Activated CD4-positive, alpha-beta T cell treated with anti-CD3 and anti-CD28 coated beads, Interleukin-2, amount 10 ng/mL, durations not matched to agents 24 days and 14 days (primary cell): ENCODE results near the gene SFPQ. TPM values are rescaled to one million over a fixed set of nuclear protein-coding genes. Genes with fewer than 3 reads are reported as not detected.

Experiments
- DNase-seq: peaks from one replicate; pipeline ENCODE4 v3.0.0; 2022
- H3K27ac Mint-ChIP-seq: one replicate; pipeline ENCODE4 v1.8.0; 2022; ENCODE audit warnings: mild to moderate bottlenecking, mixed read lengths
- H3K27me3 Mint-ChIP-seq: one replicate; pipeline ENCODE4 v1.8.0; 2022; ENCODE audit warnings: mixed read lengths
- H3K36me3 Mint-ChIP-seq: one replicate; pipeline ENCODE4 v1.8.0; 2022; ENCODE audit warnings: low read depth, mild to moderate bottlenecking, mixed read lengths
- H3K4me1 Mint-ChIP-seq: one replicate; pipeline ENCODE4 v1.8.0; 2021; ENCODE audit warnings: mixed read lengths
- H3K4me3 Mint-ChIP-seq: one replicate; pipeline ENCODE4 v1.8.0; 2022; ENCODE audit warnings: mild to moderate bottlenecking, moderate library complexity, mixed read lengths
- H3K9me3 Mint-ChIP-seq: one replicate; pipeline ENCODE4 v1.8.0; 2021; ENCODE audit warnings: mixed read lengths
- intact Hi-C: fragments of 100-400 bp; cut with micrococcal nuclease; formaldehyde crosslinking; loops from one replicate; pipeline ENCODE4 v1.15.1; 2023
- total RNA-seq: library from RNA; stranded (reverse); gene quantifications from 2 replicates; pipeline ENCODE4 v1.2.3, GENCODE V29; 2022

SFPQ gene
- total RNA-seq, 1 donor from 2014 or later: 385 TPM

- no peak overlapping the region for H3K4me3 Mint-ChIP-seq
- H3K36me3 Mint-ChIP-seq: no peaks in the 10 kb centered on the region
- no peak overlapping the region for H3K27ac Mint-ChIP-seq
- intact Hi-C loops: loop anchor here (1.0 to 10.0 kb wide), 2 partner anchors 96 to 243 kb away; no protein-coding TSS in a partner anchor
- peaks cover 6% of the 10 kb centered on the region for H3K4me1 Mint-ChIP-seq
- H3K27me3 Mint-ChIP-seq: peaks cover 22% of the 10 kb centered on the region
- peak; percentile 92 for DNase-seq
- no peaks in the 10 kb centered on the region for H3K9me3 Mint-ChIP-seq
Measured at GRCh38 chr1:35202048-35202719, 9.2 kb upstream of the SFPQ start.

- no peak for DNase-seq
- intact Hi-C loops: loop anchor here (1.0 to 10.0 kb wide), 2 partner anchors 97 to 243 kb away; no protein-coding TSS in a partner anchor
- H3K27me3 Mint-ChIP-seq: peaks cover 23% of the 10 kb centered on the region
- H3K4me1 Mint-ChIP-seq: peaks cover 6% of the 10 kb centered on the region
- no peaks in the 10 kb centered on the region for H3K9me3 Mint-ChIP-seq
- H3K4me3 Mint-ChIP-seq: no peak overlapping the region
- H3K27ac Mint-ChIP-seq: no peak overlapping the region
- H3K36me3 Mint-ChIP-seq: no peaks in the 10 kb centered on the region
Measured at GRCh38 chr1:35201631-35202030, 8.7 kb upstream of the SFPQ start.

GRCh38 chr1:35192056-35192852 lies 691 bp downstream of the SFPQ start:
- peaks cover 40% of the 10 kb centered on the region for H3K4me1 Mint-ChIP-seq
- intact Hi-C loops: loop anchor here (1.0 to 10.0 kb wide), 8 partner anchors 11 to 1270 kb away; partner anchors contain the start of genes MRPS15, PSMB2, SMIM12 and STK40
- H3K9me3 Mint-ChIP-seq: no peaks in the 10 kb centered on the region
- H3K27me3 Mint-ChIP-seq: peaks cover 1% of the 10 kb centered on the region
- H3K4me3 Mint-ChIP-seq: peak overlapping the region; percentile 96
- peak overlapping the region; percentile 99 for H3K27ac Mint-ChIP-seq
- DNase-seq: peak; percentile 97
- H3K36me3 Mint-ChIP-seq: peaks cover 48% of the 10 kb centered on the region

GRCh38 chr1:35191429-35192055 lies 1.4 kb downstream of the SFPQ start:
- Mint-ChIP-seq H3K4me3 (peak overlapping the region; percentile 96), H3K4me1 (peaks cover 43% of the 10 kb centered on the region), H3K27me3 (no peaks in the 10 kb centered on the region), H3K36me3 (peaks cover 53% of the 10 kb centered on the region), H3K9me3 (no peaks in the 10 kb centered on the region), H3K27ac (peak overlapping the region; percentile 86)
- DNase-seq: no peak
- intact Hi-C loops: loop anchor here (1.0 to 10.0 kb wide), 8 partner anchors 10 to 1271 kb away; partner anchors contain the start of genes MRPS15, PSMB2, SMIM12 and STK40

- peaks cover 61% of the 10 kb centered on the region for H3K36me3 Mint-ChIP-seq
Measured at GRCh38 chr1:35190784-35191183, 2.2 kb downstream of the SFPQ start.

GRCh38 chr1:35188578-35189392 lies 4.2 kb downstream of the SFPQ start:
- DNase-seq: no peak
- peak overlapping the region; percentile 75 for H3K27ac Mint-ChIP-seq
- intact Hi-C loops: no loop called here
- H3K36me3 Mint-ChIP-seq: peaks cover 81% of the 10 kb centered on the region
- no peaks in the 10 kb centered on the region for H3K9me3 Mint-ChIP-seq
- H3K4me1 Mint-ChIP-seq: peaks cover 63% of the 10 kb centered on the region
- no peaks in the 10 kb centered on the region for H3K27me3 Mint-ChIP-seq
- H3K4me3 Mint-ChIP-seq: peak overlapping the region; percentile 96

More at GRCh38 chr1:35190784-35191183, 2.2 kb downstream of the SFPQ start:
- Mint-ChIP-seq H3K27me3 (no peaks in the 10 kb centered on the region), H3K4me1 (peaks cover 49% of the 10 kb centered on the region), H3K9me3 (no peaks in the 10 kb centered on the region), H3K27ac (peak overlapping the region; percentile 86), H3K4me3 (peak overlapping the region; percentile 96)
- intact Hi-C loops: loop anchor here (5.0 to 10.0 kb wide), 6 partner anchors 203 to 1272 kb away; partner anchors contain the start of genes MRPS15, PSMB2, SMIM12 and STK40
- DNase-seq: peak; percentile 68

- intact Hi-C loops: no loop called here
- Mint-ChIP-seq H3K27me3 (no peaks in the 10 kb centered on the region), H3K36me3 (peaks cover 88% of the 10 kb centered on the region), H3K4me3 (peak overlapping the region; percentile 96), H3K9me3 (no peaks in the 10 kb centered on the region), H3K27ac (peak overlapping the region; percentile 78), H3K4me1 (peaks cover 66% of the 10 kb centered on the region)
- no peak for DNase-seq
Measured at GRCh38 chr1:35187816-35188342, 5.1 kb downstream of the SFPQ start.

GRCh38 chr1:35186239-35186638 lies 6.7 kb downstream of the SFPQ start:
- no peak for DNase-seq
- H3K27ac Mint-ChIP-seq: peak overlapping the region; percentile 59
- peaks cover 81% of the 10 kb centered on the region for H3K4me1 Mint-ChIP-seq
- H3K36me3 Mint-ChIP-seq: peaks cover 96% of the 10 kb centered on the region
- no peaks in the 10 kb centered on the region for H3K9me3 Mint-ChIP-seq
- H3K4me3 Mint-ChIP-seq: peak overlapping the region; percentile 56
- intact Hi-C loops: no loop called here
- no peaks in the 10 kb centered on the region for H3K27me3 Mint-ChIP-seq

GRCh38 chr1:35185200-35185599 lies 7.7 kb downstream of the SFPQ start:
- Mint-ChIP-seq H3K4me3 (peak overlapping the region; percentile 64), H3K27ac (peak overlapping the region; percentile 75), H3K9me3 (no peaks in the 10 kb centered on the region), H3K4me1 (peaks cover 81% of the 10 kb centered on the region), H3K36me3 (peaks cover 96% of the 10 kb centered on the region), H3K27me3 (no peaks in the 10 kb centered on the region)
- no peak for DNase-seq
- intact Hi-C loops: no loop called here

- Mint-ChIP-seq H3K27me3 (no peaks in the 10 kb centered on the region), H3K4me1 (peaks cover 79% of the 10 kb centered on the region), H3K36me3 (peaks cover 96% of the 10 kb centered on the region), H3K9me3 (no peaks in the 10 kb centered on the region), H3K4me3 (peak overlapping the region; percentile 64), H3K27ac (peak overlapping the region; percentile 75)
- DNase-seq: no peak
- intact Hi-C loops: no loop called here
Measured at GRCh38 chr1:35184495-35185199, 8.3 kb downstream of the SFPQ start.

- H3K4me3 Mint-ChIP-seq: peak overlapping the region; percentile 47
- H3K27me3 Mint-ChIP-seq: no peaks in the 10 kb centered on the region
- H3K27ac Mint-ChIP-seq: peak overlapping the region; percentile 58
- peaks cover 62% of the 10 kb centered on the region for H3K4me1 Mint-ChIP-seq
- no peak for DNase-seq
- intact Hi-C loops: loop anchor here (1.0 kb wide), 2 partner anchors 10 to 103 kb away; partner anchors contain the start of gene ZMYM1
- no peaks in the 10 kb centered on the region for H3K9me3 Mint-ChIP-seq
- peaks cover 95% of the 10 kb centered on the region for H3K36me3 Mint-ChIP-seq
Measured at GRCh38 chr1:35181790-35182455, 11.0 kb downstream of the SFPQ start.
